HepG2 (cell line): Measurements from ENCODE around the gene MMS19. TPM values are rescaled to one million over a fixed set of nuclear protein-coding genes. Genes with fewer than 3 reads are reported as not detected.

Source experiments
- ATM ChIP-seq: fragments of 450-650 bp; IDR thresholded peaks from 2 replicates; pipeline ENCODE4 v1.7.1; 2017; ENCODE audit warnings: mild to moderate bottlenecking, borderline replicate concordance
- CBFB ChIP-seq: sonication (generic); formaldehyde crosslinking; IDR thresholded peaks from 2 replicates; pipeline ENCODE4 v1.4.0; 2020; ENCODE audit warnings: missing genetic modification reagents
- CENPX ChIP-seq: sonication (generic); formaldehyde crosslinking; IDR thresholded peaks from 2 replicates; pipeline ENCODE4 v1.9.0; 2021; ENCODE audit warnings: mild to moderate bottlenecking, missing genetic modification reagents, moderate library complexity
- KAT8 ChIP-seq: IDR thresholded peaks from 2 replicates; pipeline ENCODE4 v1.6.1; 2016; ENCODE audit warnings: missing genetic modification reagents, missing compliant biosample characterization
- KDM2A ChIP-seq: sonication (generic); formaldehyde crosslinking; IDR thresholded peaks from 2 replicates; pipeline ENCODE4 v1.4.0; 2020; ENCODE audit warnings: low read depth, missing genetic modification reagents, borderline replicate concordance
- KDM6A ChIP-seq: IDR thresholded peaks from 2 replicates; pipeline ENCODE4 v1.6.1; 2016; ENCODE audit warnings: low read depth
- NFRKB ChIP-seq: fragments of 450-650 bp; IDR thresholded peaks from 2 replicates; pipeline ENCODE4 v1.6.1; 2017
- ONECUT2 ChIP-seq: sonication (generic); formaldehyde crosslinking; IDR thresholded peaks from 2 replicates; pipeline ENCODE4 v1.4.0; 2020; ENCODE audit warnings: missing genetic modification reagents
- PCBP1 ChIP-seq: fragments of 200-400 bp; formaldehyde crosslinking; IDR thresholded peaks from 2 replicates; pipeline ENCODE4 v1.6.1; 2017; ENCODE audit warnings: mild to moderate bottlenecking, low read depth, low read length, borderline replicate concordance
- PREB ChIP-seq: sonication (generic); formaldehyde crosslinking; IDR thresholded peaks from 2 replicates; pipeline ENCODE4 v1.4.0; 2020; ENCODE audit warnings: missing genetic modification reagents
- SP2 ChIP-seq: sonication (generic); formaldehyde crosslinking; IDR thresholded peaks from 2 replicates; pipeline ENCODE4 v1.5.1; 2020; ENCODE audit warnings: mild to moderate bottlenecking, missing genetic modification reagents
- SP5 ChIP-seq: IDR thresholded peaks from 2 replicates; pipeline ENCODE4 v1.6.1; 2016; ENCODE audit warnings: low read depth, borderline replicate concordance
- TMF1 ChIP-seq: sonication (generic); formaldehyde crosslinking; IDR thresholded peaks from 2 replicates; pipeline ENCODE4 v1.8.1; 2022; ENCODE audit warnings: low read depth, missing genetic modification reagents
- XBP1 ChIP-seq: sonication (generic); formaldehyde crosslinking; IDR thresholded peaks from 2 replicates; pipeline ENCODE4 v1.5.0; 2020; ENCODE audit warnings: missing genetic modification reagents
- ZBTB46 ChIP-seq: sonication (generic); formaldehyde crosslinking; IDR thresholded peaks from 2 replicates; pipeline ENCODE4 v1.4.0; 2020; ENCODE audit warnings: mild to moderate bottlenecking, missing genetic modification reagents, borderline replicate concordance
- ZFP36L1 ChIP-seq: sonication (generic); formaldehyde crosslinking; IDR thresholded peaks from 2 replicates; pipeline ENCODE4 v1.8.0; 2022; ENCODE audit warnings: mild to moderate bottlenecking, missing genetic modification reagents, moderate library complexity
- ZNF496 ChIP-seq: sonication (generic); formaldehyde crosslinking; IDR thresholded peaks from 2 replicates; pipeline ENCODE4 v1.8.1; 2023; ENCODE audit warnings: mild to moderate bottlenecking, moderate library complexity, missing genetic modification reagents; ENCODE audit not compliant: insufficient replicate concordance
- ZSCAN25 ChIP-seq: sonication (generic); formaldehyde crosslinking; IDR thresholded peaks from 2 replicates; pipeline ENCODE4 v1.8.0; 2022; ENCODE audit warnings: mild to moderate bottlenecking, missing genetic modification reagents
- polyA plus RNA-seq, 8 experiments: library from polyadenylated mRNA; depleted of rRNA in 3 of 8; stranded (reverse) in 7 of 8; unstranded in 1 of 8; fragments of >200 nt; fragmentation: Illumina TruSeq in 4 of 8; extraction: Trizol in 4 of 8; gene quantifications; 2 replicates each; pipeline versions ENCODE4 v1.2.1 to v1.2.3, GENCODE V29; 2011 to 2016; ENCODE audit warnings: low read depth in 4 of 8, missing spikeins in 1 of 8, mixed read lengths in 1 of 8; ENCODE audit not compliant: insufficient read depth in 1 of 8
- total RNA-seq, 5 experiments: library from RNA; depleted of rRNA; stranded (reverse); fragments of >200 nt; fragmentation: Illumina TruSeq; extraction: Trizol; gene quantifications; 2 replicates each; pipeline ENCODE4 v1.2.3, GENCODE V29; 2016; ENCODE audit warnings: low read depth in 1 of 5
- TF ChIP-seq, protein P1 (sequence below): sonication (generic); formaldehyde crosslinking; IDR thresholded peaks from 2 replicates; pipeline ENCODE4 v1.4.0; 2020; ENCODE audit warnings: low read depth, missing genetic modification reagents
- TF ChIP-seq, protein P2 (sequence below): sonication (generic); formaldehyde crosslinking; IDR thresholded peaks from 2 replicates; pipeline ENCODE4 v1.8.1; 2022; ENCODE audit warnings: mild to moderate bottlenecking, missing genetic modification reagents

The MMS19 gene
- total and polyA plus RNA-seq, 2 of the 13 experiments (the other 11 are each of a cell fraction or from before 2014, with no cell fraction given): 76.4 to 107 TPM

- TF ChIP-seq SP2 (no peak), XBP1 (peak; percentile 88; the same call in 1 of the 2 replicates), KDM2A (peak; percentile 83), CBFB (peak; percentile 58; the same call in 1 of the 2 replicates), ZSCAN25 (CRISPR knock-in tag) (peak; percentile 72), CENPX (no peak), TMF1 (CRISPR knock-in tag) (0 out of 2 replicates have a peak, but pooled peaks have one; percentile 51), ONECUT2 (CRISPR knock-in tag) (no peak), KDM6A (CRISPR knock-in tag) (no peak), PCBP1 (no peak), SP5 (CRISPR knock-in tag) (no peak), PREB (CRISPR knock-in tag) (no peak), ZBTB46 (no peak), NFRKB (no peak), ZFP36L1 (CRISPR knock-in tag) (no peak), ZNF496 (CRISPR knock-in tag) (no peak), KAT8 (CRISPR knock-in tag) (peak; percentile 88), ATM (no peak)
- TF ChIP-seq, protein P1, sequence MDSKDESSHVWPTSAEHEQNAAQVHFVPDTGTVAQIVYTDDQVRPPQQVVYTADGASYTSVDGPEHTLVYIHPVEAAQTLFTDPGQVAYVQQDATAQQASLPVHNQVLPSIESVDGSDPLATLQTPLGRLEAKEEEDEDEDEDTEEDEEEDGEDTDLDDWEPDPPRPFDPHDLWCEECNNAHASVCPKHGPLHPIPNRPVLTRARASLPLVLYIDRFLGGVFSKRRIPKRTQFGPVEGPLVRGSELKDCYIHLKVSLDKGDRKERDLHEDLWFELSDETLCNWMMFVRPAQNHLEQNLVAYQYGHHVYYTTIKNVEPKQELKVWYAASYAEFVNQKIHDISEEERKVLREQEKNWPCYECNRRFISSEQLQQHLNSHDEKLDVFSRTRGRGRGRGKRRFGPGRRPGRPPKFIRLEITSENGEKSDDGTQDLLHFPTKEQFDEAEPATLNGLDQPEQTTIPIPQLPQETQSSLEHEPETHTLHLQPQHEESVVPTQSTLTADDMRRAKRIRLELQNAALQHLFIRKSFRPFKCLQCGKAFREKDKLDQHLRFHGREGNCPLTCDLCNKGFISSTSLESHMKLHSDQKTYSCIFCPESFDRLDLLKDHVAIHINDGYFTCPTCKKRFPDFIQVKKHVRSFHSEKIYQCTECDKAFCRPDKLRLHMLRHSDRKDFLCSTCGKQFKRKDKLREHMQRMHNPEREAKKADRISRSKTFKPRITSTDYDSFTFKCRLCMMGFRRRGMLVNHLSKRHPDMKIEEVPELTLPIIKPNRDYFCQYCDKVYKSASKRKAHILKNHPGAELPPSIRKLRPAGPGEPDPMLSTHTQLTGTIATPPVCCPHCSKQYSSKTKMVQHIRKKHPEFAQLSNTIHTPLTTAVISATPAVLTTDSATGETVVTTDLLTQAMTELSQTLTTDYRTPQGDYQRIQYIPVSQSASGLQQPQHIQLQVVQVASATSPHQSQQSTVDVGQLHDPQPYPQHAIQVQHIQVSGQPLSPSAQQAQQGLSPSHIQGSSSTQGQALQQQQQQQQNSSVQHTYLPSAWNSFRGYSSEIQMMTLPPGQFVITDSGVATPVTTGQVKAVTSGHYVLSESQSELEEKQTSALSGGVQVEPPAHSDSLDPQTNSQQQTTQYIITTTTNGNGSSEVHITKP: peak; percentile 28; the same call in 1 of the 2 replicates
- TF ChIP-seq, protein P2, sequence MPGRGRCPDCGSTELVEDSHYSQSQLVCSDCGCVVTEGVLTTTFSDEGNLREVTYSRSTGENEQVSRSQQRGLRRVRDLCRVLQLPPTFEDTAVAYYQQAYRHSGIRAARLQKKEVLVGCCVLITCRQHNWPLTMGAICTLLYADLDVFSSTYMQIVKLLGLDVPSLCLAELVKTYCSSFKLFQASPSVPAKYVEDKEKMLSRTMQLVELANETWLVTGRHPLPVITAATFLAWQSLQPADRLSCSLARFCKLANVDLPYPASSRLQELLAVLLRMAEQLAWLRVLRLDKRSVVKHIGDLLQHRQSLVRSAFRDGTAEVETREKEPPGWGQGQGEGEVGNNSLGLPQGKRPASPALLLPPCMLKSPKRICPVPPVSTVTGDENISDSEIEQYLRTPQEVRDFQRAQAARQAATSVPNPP (CRISPR knock-in tag): no peak
Measured at GRCh38 chr10:97445722-97446639, 52.2 kb downstream of the MMS19 start, which contains the start of the genes EXOSC1 and ZDHHC16 (continued).
